Left hindlimb (tissue), 1 donor: ENCODE measurements around the gene ANKS3.

Experiments
- DNase-seq: peaks from one replicate; pipeline ENCODE4 v3.0.0-alpha.2; 2018

ANKS3 gene

DNA sequence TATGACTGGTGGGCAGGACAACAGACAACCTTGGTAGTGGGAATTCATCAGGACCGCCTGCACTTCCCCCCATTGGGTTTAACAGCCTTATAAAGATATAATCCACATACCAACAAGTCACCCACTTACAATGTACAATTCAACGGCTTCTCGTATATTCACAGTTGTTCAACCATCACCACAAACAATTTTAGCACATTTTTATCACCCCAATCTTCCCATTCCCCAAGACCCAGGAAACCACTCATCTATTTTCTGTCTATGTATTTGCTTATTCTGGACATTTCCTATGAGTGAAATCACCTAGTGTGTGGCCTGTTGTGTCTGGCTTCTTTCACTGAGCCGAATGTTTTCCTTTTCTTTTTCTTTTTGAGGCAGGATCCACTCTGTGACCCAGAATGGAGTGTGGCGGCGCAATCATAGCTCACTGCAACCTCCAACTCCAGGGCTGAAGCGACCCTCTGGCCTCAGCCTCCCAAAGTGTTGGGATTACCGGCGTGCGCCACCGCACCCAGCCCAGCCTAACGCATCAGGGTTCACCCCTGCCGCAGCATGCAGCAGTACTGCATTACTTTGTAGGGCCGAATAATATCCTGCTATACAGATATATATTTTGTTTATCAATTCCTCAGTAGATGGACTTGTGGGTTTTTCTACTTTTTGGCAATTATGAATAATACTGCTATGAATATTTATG, 10.9 kb downstream of the ANKS3 start:
- DNase-seq = no peak

- DNase-seq = no peak
Measured at GRCh38 chr16:4718466-4718865, 15.6 kb downstream of the ANKS3 start.

DNA sequence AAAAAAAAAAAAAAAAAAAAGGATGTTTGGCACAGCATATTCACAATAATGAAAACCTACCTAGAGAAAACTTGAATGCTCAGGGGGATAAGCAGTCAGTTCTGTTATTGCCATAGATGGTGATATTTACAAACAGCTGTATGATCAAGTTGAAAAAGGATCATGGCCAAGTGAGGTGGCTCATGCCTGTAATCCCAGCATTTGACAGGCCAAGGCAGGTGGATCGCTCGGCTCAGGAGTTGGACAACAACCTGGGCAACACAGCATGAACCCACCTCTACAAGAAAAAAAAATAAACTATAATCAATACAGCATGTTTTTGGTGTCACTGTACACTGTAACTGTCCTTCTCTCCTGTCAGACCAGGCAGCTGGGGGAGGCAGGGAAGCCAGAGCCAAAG, 19.1 kb downstream of the ANKS3 start:
- no peak for DNase-seq

GRCh38 chr16:4713663-4714501, 20.2 kb downstream of the ANKS3 start:
- DNase-seq = no peak

DNA sequence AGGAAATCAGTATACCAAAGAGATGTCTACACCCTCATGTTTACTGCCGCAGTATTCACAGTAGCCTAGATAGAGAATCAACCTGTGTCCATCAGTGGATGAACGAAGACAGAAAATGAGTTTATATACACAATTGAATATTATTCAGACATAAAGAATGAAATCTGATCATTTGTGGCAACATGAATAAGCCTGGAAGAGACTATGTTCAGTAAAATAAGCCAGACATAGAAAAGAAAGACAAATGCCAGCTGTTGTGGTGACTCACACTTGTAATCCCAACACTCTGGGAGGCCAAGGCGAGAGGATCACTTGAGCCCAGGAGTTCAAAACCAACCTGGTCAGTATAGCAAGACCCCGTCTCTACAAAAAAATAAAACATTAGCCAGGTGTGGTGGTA, 24.6 kb downstream of the ANKS3 start:
- DNase-seq = no peak

DNA sequence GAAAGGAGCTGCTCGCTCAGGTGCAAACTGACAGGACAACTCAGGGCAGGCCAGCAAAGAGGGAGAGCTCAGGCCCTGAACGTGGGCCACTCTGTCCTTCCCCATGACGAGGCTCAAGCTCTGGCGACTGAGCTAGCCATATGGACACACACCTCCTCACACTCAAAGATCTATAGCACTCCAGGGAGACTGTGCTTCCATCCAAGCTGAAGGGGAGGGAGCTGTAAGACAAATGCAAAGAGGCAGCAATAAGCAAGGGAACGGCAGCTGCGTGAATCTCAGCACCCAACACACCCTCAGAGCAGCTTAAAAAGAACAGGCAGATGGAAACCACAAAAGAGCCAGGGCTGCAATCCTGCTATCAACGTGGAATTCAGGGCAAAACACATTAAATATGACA, 27.2 kb downstream of the ANKS3 start:
- DNase-seq = no peak

DNA sequence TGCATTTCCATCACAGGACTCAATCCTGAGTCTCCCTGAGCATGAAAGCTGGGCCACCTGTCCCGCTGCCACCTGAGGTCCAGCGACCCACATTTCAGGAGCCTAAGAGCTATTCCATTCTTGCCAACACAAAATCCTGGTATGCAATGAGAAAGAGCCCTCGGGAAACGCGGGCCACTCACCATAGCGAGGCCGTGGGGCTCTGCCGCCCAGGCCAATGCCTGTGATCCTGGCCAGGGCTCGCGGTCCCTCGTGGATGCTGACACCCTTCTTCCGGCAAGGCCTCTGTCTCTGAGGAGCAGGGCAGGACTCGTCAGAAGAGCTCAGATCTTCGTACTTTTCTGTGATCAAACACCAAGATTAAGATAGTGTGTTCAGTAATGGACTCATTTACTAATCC, 29.2 kb downstream of the ANKS3 start:
- DNase-seq = no peak

DNA sequence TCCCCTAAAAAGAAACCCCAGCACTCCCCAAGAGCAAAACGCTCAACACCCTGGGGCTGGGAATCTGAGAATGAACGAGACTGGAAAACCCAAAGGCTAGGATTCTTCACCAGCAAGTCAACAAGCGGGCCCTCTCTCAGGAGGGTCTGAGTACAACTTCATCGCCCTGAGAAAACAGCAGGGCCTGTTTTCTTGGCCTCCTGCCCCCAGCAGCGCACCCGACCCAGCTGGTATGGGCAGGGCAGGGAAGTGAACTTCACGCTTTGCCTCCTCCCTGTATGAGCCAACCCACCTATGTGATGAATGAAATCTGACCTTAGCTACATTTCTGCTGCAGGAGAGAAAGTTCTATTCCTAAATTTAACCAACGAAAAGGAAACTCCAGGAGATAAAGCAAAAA, 29.6 kb downstream of the ANKS3 start:
- no peak for DNase-seq

DNA sequence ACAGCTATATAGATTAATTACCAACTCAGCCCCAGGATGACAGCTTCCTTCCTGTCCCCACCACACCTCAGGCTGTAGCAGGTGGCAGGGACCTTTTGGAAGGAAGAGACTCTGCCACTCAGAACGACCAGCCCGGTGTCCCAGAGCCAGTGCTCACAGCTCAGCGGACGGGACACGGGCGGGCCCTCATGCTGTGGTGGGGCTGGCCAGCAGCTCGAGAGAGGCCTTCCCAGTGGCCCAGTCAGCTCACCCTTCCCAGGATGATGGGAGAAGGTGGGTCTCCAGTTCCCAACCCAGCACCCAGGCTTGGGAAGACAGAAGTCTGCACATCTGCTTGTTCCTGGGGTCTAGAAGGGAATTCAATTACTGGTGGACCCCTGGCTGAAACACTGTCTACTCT, 30.2 kb downstream of the ANKS3 start:
- DNase-seq = no peak

- DNase-seq = no peak
Measured at GRCh38 chr16:4702466-4702808, 31.6 kb downstream of the ANKS3 start.

DNA sequence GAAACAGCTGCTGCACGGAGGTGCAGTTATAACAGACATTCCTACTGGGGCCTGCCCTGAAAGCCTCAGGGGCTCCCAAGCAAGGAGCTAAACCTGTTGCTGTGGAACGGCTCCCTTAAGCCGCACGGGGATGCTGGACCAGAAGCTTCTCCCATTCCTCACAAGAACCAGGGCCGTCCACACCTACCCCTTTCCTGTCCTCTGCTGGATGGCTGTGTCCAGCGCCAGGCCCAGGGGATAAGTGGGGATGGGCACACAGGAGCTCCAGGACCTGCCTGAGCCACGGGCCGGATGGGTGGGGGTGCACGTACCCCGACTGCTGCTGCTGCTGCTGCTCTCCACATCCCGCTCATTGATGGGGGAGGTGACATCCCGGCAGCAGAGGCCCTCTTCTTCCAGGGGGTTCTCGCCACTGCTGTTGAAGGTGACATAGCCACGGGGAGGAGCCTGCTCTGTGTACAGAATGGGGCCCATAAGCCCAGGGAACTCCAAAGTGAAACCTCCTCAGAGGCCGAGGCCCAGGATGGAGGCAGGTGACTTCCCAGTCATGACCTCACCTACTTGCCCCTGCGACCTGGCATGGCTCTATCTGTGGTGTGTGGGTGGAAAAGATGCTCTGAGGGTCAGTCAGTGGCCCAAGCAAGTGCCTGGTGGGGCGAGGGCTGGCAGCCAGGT, 32.1 kb downstream of the ANKS3 start:
- no peak for DNase-seq

- no peak for DNase-seq
Measured at GRCh38 chr16:4700997-4701743, 32.9 kb downstream of the ANKS3 start.

- no peak for DNase-seq
Measured at GRCh38 chr16:4700380-4700996, 33.6 kb downstream of the ANKS3 start.

GRCh38 chr16:4699046-4699556, 35.0 kb downstream of the ANKS3 start:
- no peak for DNase-seq

DNA sequence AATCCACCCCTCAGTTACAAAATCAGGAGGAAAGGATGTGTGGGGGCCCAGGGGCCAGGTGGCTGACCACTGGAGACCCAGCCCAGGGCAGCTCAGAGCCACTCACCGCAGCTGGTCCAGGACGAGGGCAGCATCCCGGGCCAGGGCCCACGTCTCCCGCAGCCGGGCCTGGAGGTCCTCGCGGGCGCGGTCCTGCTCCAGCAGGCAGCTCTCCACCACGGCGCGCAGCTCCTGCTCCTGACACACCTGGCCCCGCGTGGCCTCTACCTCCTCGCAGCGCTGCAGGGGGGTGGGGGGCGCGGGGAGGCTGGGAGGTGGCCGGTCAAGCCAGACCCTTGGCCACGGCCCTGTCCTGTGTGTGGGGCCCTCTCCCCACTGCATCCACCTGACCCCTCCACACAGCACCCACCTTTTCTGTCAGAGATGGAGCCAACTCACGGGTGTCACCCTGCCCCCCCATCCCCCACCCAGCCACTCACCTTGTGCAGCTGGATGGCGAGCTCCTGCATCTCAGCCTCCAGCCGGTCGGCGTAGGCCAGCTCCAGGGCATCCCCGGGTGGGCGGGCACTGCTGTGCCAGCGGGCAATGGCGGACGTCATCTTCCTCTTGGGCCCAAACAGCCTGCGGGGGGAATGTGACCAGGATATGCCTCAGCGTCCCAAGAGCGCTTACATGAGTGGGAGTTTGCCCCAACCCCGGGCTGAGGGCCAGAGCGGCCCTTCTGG, 35.6 kb downstream of the ANKS3 start:
- DNase-seq = no peak

DNA sequence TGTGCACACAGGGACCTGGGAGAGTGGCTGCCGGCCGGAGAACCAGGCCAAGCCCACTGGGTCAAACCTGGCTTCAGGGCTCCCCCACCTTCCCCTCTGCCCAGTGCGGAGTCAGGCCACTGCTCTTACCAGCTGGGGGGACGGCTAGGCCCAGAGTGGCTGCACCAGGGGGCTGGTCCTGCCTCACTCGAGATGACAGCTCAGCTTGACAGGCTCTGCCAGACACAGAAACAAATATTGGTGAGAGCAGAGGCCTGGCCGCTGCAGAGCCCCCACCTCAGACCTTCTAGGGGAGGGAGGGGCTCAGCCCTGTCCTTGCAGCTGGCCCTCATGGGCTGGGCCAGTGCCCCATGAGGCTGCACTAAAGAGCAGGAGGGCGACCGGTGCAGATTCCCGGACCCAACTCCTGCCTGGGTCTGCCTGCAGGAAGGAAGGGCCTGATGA, 36.2 kb downstream of the ANKS3 start:
- no peak for DNase-seq

DNA sequence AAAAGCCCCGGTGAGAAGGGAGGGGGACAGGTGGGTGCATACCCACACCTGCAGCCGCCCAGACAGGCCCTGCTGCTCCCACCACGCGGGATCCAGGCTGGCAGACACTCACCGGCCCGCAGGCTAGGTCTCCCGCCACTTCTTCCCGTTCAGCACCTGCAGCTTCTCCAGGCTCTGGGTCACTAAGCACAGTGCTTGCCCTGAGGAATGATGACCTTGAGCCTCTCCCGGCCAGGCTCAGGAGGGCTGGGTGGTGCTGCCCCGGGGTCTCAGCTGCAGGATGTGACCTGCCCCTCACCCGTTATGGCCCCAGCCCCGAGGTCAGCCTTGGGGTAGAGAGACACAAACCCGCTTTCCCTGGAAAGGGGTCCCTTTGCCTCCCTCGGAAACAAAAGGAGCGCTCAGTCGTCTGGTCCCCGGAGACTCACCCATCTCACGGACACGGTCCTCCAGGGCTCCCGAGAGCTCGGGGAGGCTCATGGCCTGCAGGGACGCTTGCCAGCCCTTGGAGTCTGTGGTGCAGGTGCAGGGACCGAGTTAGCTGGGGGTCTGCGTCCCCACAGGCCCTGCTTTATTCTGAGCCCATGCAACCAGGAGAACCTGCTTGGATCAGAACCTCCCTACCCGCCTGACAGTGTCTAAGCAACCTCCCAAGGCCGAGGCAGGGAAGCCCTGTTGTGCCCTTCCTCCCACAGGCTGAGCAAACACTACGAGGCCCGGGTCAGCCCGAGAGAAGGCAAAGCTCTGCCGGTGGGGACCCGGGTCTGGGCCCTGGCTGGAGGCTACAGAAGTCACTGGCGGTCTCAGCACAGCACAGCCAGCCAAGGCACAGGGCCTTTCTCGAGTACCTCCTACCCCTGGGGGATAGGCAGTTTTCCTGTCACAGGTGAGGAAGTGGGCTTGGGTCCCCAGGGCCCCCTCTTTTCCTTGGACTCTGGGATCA, 36.9 kb downstream of the ANKS3 start:
- DNase-seq = no peak

DNA sequence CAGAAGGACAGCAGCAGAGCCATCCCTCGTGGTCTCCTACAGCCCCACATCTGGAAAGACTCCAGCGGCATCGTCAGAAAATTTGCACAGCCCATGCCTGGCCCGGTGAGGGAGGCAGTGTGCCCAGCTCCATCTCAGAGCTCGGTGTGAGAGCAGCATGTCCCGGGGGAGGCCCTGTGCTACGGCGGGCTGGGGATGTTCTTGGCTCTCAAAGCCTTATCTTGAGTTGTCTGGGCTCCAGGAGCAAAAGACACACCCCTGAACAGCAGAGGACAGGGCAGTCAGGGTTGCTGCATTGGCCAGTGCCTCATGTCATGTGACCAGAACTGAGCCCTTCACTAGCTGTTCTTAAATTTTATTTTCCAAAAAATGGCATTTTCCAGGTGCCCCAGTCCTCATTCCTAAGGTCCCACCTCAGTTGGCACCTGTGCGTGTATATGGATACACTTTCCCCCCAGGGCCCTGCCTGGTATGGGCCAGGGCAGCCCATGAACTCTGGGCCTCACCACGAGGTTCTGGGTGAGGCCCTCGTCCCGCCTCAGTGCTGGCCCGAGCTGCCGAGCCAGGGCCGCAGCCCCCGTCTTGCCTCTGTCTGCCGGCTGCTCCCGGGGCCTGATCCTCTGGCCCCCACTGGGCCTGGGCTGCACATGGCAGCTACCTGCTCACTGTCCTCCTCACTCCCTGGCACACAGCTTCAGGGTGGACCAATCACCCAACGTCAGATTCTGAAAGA, 37.7 kb downstream of the ANKS3 start:
- no peak for DNase-seq

GRCh38 chr16:4695473-4696171, 38.4 kb downstream of the ANKS3 start:
- no peak for DNase-seq
